Liver (tissue), 9 donors: ENCODE measurements around the gene KLHL14. TPM values are rescaled to one million over a fixed set of nuclear protein-coding genes. Genes with fewer than 3 reads are reported as not detected.

Experiments
- DNase-seq: peaks from one replicate; pipeline ENCODE4 v3.0.0-alpha.2; 2017; ENCODE audit warnings: low spot score
- H3K27ac ChIP-seq, 2 donors: one replicate each; pipeline ENCODE4 v1.7.0; 2013; ENCODE audit warnings: inconsistent platforms in 2 of 2, low read length in 2 of 2, control low read depth in 1 of 2, low read depth in 1 of 2, mild to moderate bottlenecking in 1 of 2
- H3K27me3 ChIP-seq, 4 donors: one replicate each; pipeline versions ENCODE4 v1.6.1 to v1.7.0; 2013; ENCODE audit warnings: low read length in 3 of 4, inconsistent platforms in 1 of 4, mild to moderate bottlenecking in 1 of 4, moderate library complexity in 1 of 4; ENCODE audit not compliant: control insufficient read depth in 4 of 4, insufficient read depth in 4 of 4
- H3K36me3 ChIP-seq, 4 donors: one replicate each; pipeline versions ENCODE4 v1.6.1 to v1.7.0; 2013; ENCODE audit warnings: low read length in 3 of 4, mild to moderate bottlenecking in 3 of 4, low read depth in 1 of 4, moderate library complexity in 1 of 4; ENCODE audit not compliant: control insufficient read depth in 4 of 4, insufficient read depth in 3 of 4
- H3K4me1 ChIP-seq, 4 donors: one replicate each; pipeline versions ENCODE4 v1.6.1 to v1.7.0; 2013; ENCODE audit warnings: low read length in 3 of 4, mild to moderate bottlenecking in 3 of 4, moderate library complexity in 1 of 4; ENCODE audit not compliant: control insufficient read depth in 4 of 4, insufficient read depth in 4 of 4
- H3K4me3 ChIP-seq, 3 donors: one replicate each; pipeline versions ENCODE4 v1.6.1 to v1.7.0; 2013; ENCODE audit warnings: low read length in 3 of 3, control low read depth in 1 of 3, low read depth in 1 of 3, mild to moderate bottlenecking in 1 of 3
- H3K9ac ChIP-seq, 2 donors: one replicate each; pipeline ENCODE4 v1.7.0; 2013; ENCODE audit warnings: low read length in 2 of 2, mild to moderate bottlenecking in 2 of 2, moderate library complexity in 2 of 2, control low read depth in 1 of 2, low read depth in 1 of 2
- H3K9me3 ChIP-seq, 4 donors: one replicate each; pipeline versions ENCODE4 v1.6.1 to v1.7.0; 2013; ENCODE audit warnings: low read length in 3 of 4; ENCODE audit not compliant: control insufficient read depth in 4 of 4
- ATF3 ChIP-seq: IDR thresholded peaks from 2 replicates; pipeline ENCODE4 v1.6.1; 2016; ENCODE audit warnings: antibody characterized with exemption
- EGR1 ChIP-seq, 2 donors: IDR thresholded peaks; 2 replicates each; pipeline ENCODE4 v1.6.1; 2016 to 2018; ENCODE audit warnings: antibody characterized with exemption in 2 of 2, low read depth in 2 of 2
- FOXA1 ChIP-seq: IDR thresholded peaks from 2 replicates; pipeline ENCODE4 v1.6.1; 2016; ENCODE audit warnings: antibody characterized with exemption
- GABPA ChIP-seq, 2 donors: IDR thresholded peaks in 1 of 2; conservative IDR thresholded peaks in 1 of 2; 2 replicates each; pipeline ENCODE4 v1.6.1; 2016; ENCODE audit warnings: antibody characterized with exemption in 2 of 2, mild to moderate bottlenecking in 1 of 2, moderate library complexity in 1 of 2
- HNF4A ChIP-seq, 2 donors: conservative IDR thresholded peaks; 2 replicates each; pipeline ENCODE4 v1.6.1; 2016; ENCODE audit warnings: antibody characterized with exemption in 2 of 2, mild to moderate bottlenecking in 2 of 2
- HNF4G ChIP-seq: IDR thresholded peaks from 2 replicates; pipeline ENCODE4 v1.6.1; 2016; ENCODE audit warnings: antibody characterized with exemption
- JUND ChIP-seq, 2 donors: IDR thresholded peaks; 2 replicates each; pipeline ENCODE4 v1.6.1; 2016; ENCODE audit warnings: antibody characterized with exemption in 2 of 2
- NR2F2 ChIP-seq: IDR thresholded peaks from 2 replicates; pipeline ENCODE4 v1.6.1; 2016; ENCODE audit warnings: antibody characterized with exemption
- RAD21 ChIP-seq, 2 donors: IDR thresholded peaks; 2 replicates each; pipeline ENCODE4 v1.6.1; 2016; ENCODE audit warnings: antibody characterized with exemption in 2 of 2, mild to moderate bottlenecking in 2 of 2
- RXRA ChIP-seq, 2 donors: IDR thresholded peaks; 2 replicates each; pipeline ENCODE4 v1.6.1; 2017 to 2018; ENCODE audit warnings: antibody characterized with exemption in 2 of 2, mild to moderate bottlenecking in 1 of 2
- SP1 ChIP-seq: IDR thresholded peaks from 2 replicates; pipeline ENCODE4 v1.6.1; 2018; ENCODE audit warnings: antibody characterized with exemption, mild to moderate bottlenecking
- YY1 ChIP-seq: IDR thresholded peaks from 2 replicates; pipeline ENCODE4 v1.6.1; 2016; ENCODE audit warnings: antibody characterized with exemption, mild to moderate bottlenecking
- WGBS: extraction: QIAGEN DNeasy Blood & Tissue Kit; methylation state at CpG from one replicate; pipeline ENCODE4 v1.1.7; 2013; 5-methylcytosine and 5-hydroxymethylcytosine counted together
- polyA plus RNA-seq, 2 donors: library from polyadenylated mRNA; stranded (reverse) in 1 of 2; unstranded in 1 of 2; fragments of 200-250 nt in 1 of 2; fragments of >200 nt in 1 of 2; fragmentation: Nextera tagmentation in 1 of 2; extraction: Ambion mirVana in 1 of 2; gene quantifications; one replicate each; pipeline versions ENCODE4 v1.2.1 to v1.2.3, GENCODE V29; 2013 to 2015
- total RNA-seq, 2 donors: library from RNA; depleted of rRNA; stranded (reverse); fragments of >200 nt; gene quantifications; one replicate each; pipeline ENCODE4 v1.2.3, GENCODE V29; 2014
- TF ChIP-seq, protein P1 (sequence below): IDR thresholded peaks from 2 replicates; pipeline ENCODE4 v1.6.1; 2016; ENCODE audit warnings: antibody characterized with exemption
- TF ChIP-seq, protein P2 (sequence below): IDR thresholded peaks from 2 replicates; pipeline ENCODE4 v1.6.1; 2016; ENCODE audit warnings: antibody characterized with exemption, mild to moderate bottlenecking
- donor health status: healthy.
- donor health status: healthy.
- donor health status: healthy.
- donor health status: healthy.
- donor health status: healthy.

KLHL14 gene
- total and polyA plus RNA-seq, 4 donors, result 0.02 to 1.1 (median 0.15) TPM

- no peak overlapping the region for H3K27ac ChIP-seq
- no peaks in the 10 kb centered on the region for H3K4me1 ChIP-seq
- H3K4me3 ChIP-seq, result no peak overlapping the region
- peaks cover 0 to 7% (median 0%) of the 10 kb centered on the region in 4 donors for H3K9me3 ChIP-seq
- peaks cover 0 to 3% (median 1%) of the 10 kb centered on the region in 4 donors for H3K27me3 ChIP-seq
- DNase-seq, result no peak
- 39% methylated on average over 7 of the region's 7 CpGs for WGBS
- no peaks in the 10 kb centered on the region for H3K36me3 ChIP-seq
- TF ChIP-seq, protein P1, sequence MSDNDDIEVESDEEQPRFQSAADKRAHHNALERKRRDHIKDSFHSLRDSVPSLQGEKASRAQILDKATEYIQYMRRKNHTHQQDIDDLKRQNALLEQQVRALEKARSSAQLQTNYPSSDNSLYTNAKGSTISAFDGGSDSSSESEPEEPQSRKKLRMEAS, result no peak
- no peak for TF ChIP-seq GABPA (IDR thresholded peaks at IDR 0.05 in 1 of 2, conservative IDR thresholded peaks at IDR 0.05 in 1 of 2)
- TF ChIP-seq YY1, result no peak
- TF ChIP-seq SP1, result no peak
- no peak overlapping the region for H3K9ac ChIP-seq
Observed at GRCh38 chr18:32754508-32755263, 18.1 kb downstream of the KLHL14 start.

DNA sequence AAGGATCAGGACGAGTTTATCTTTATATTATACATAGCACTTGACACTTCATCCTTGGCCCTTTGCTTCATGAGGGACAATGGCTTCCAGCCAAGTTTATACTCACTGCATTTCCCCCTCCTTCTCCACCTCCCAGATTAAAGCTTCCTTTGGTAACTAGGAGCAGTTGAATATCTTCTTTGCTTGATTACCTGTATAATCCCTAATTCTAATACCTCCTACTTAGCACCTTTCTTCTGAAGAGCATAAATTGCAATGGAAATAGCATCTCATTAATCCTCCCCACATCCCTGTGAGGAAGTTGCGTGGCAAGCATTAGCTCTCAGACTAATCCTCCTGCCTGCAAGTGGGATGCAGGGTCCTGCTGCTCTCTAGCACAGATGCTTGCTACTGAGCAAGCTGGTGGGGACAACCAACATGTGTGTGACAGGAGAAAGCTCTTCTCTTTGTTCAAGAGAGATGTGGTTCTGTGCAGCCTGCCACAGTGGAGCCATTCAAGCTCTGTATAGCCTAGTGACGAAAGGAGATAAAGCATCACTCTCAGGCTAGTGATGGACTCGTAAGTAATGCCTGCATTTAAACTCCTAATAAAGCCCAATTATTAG lies 19.1 kb downstream of the KLHL14 start:
- H3K4me1 ChIP-seq, result no peaks in the 10 kb centered on the region
- no peak overlapping the region for H3K4me3 ChIP-seq
- peaks cover 0 to 7% (median 0%) of the 10 kb centered on the region in 4 donors for H3K9me3 ChIP-seq
- no peak for DNase-seq
- TF ChIP-seq GABPA (IDR thresholded peaks at IDR 0.05 in 1 of 2, conservative IDR thresholded peaks at IDR 0.05 in 1 of 2), result no peak
- no peak for TF ChIP-seq NR2F2
- TF ChIP-seq, protein P1, result no peak
- TF ChIP-seq JUND (IDR thresholded peaks at IDR 0.05), result no peak
- no peak for TF ChIP-seq YY1
- TF ChIP-seq EGR1 (IDR thresholded peaks at IDR 0.05; ENCODE audit: low read depth in 2 of 2), result no peak
- no peak for TF ChIP-seq HNF4A (conservative IDR thresholded peaks at IDR 0.05)
- no peak for TF ChIP-seq RXRA (IDR thresholded peaks at IDR 0.05)
- TF ChIP-seq SP1, result no peak
- no peak overlapping the region for H3K9ac ChIP-seq
- H3K27ac ChIP-seq, result no peak overlapping the region
- 53% methylated on average over 4 of the region's 4 CpGs for WGBS
- H3K27me3 ChIP-seq, result peaks cover 0 to 3% (median 0%) of the 10 kb centered on the region in 4 donors
- no peaks in the 10 kb centered on the region for H3K36me3 ChIP-seq

DNA sequence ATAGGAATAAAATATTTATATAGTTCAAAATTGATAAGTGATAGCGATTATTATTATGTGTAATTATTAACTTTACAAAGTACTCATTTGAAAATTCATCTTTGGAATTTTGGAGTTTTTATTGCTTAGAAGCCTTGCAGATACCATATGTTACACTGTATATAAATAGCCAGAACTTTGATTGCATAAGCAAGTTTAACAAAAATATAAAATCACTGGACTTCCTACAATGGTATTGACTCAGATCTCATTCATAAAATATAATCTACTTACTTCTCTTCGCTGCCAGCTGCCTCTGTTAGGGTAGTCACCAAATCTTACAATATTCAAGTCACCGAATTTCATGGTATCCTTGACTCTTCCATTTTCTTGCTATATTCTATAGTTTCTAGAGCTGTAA lies 22.5 kb downstream of the KLHL14 start:
- Histone ChIP-seq H3K9ac (no peak overlapping the region), H3K9me3 (no peaks in the 10 kb centered on the region), H3K4me1 (no peaks in the 10 kb centered on the region), H3K4me3 (no peak overlapping the region), H3K27me3 (peaks cover 0 to 3% (median 0%) of the 10 kb centered on the region in 4 donors), H3K36me3 (no peaks in the 10 kb centered on the region), H3K27ac (no peak overlapping the region)
- DNase-seq, result no peak
- 83% methylated on average over 3 of the region's 3 CpGs for WGBS
- TF ChIP-seq ATF3, result no peak
- no peak for TF ChIP-seq RAD21 (IDR thresholded peaks at IDR 0.05)
- no peak for TF ChIP-seq FOXA1

GRCh38 chr18:32749809-32750208 lies 23.0 kb downstream of the KLHL14 start:
- no peaks in the 10 kb centered on the region for H3K9me3 ChIP-seq
- WGBS, result 81% methylated on average over 4 of the region's 4 CpGs
- no peak overlapping the region for H3K4me3 ChIP-seq
- no peak for TF ChIP-seq GABPA (IDR thresholded peaks at IDR 0.05 in 1 of 2, conservative IDR thresholded peaks at IDR 0.05 in 1 of 2)
- no peak for TF ChIP-seq HNF4G
- no peak for TF ChIP-seq ATF3
- TF ChIP-seq, protein P1, result no peak
- TF ChIP-seq, protein P2, sequence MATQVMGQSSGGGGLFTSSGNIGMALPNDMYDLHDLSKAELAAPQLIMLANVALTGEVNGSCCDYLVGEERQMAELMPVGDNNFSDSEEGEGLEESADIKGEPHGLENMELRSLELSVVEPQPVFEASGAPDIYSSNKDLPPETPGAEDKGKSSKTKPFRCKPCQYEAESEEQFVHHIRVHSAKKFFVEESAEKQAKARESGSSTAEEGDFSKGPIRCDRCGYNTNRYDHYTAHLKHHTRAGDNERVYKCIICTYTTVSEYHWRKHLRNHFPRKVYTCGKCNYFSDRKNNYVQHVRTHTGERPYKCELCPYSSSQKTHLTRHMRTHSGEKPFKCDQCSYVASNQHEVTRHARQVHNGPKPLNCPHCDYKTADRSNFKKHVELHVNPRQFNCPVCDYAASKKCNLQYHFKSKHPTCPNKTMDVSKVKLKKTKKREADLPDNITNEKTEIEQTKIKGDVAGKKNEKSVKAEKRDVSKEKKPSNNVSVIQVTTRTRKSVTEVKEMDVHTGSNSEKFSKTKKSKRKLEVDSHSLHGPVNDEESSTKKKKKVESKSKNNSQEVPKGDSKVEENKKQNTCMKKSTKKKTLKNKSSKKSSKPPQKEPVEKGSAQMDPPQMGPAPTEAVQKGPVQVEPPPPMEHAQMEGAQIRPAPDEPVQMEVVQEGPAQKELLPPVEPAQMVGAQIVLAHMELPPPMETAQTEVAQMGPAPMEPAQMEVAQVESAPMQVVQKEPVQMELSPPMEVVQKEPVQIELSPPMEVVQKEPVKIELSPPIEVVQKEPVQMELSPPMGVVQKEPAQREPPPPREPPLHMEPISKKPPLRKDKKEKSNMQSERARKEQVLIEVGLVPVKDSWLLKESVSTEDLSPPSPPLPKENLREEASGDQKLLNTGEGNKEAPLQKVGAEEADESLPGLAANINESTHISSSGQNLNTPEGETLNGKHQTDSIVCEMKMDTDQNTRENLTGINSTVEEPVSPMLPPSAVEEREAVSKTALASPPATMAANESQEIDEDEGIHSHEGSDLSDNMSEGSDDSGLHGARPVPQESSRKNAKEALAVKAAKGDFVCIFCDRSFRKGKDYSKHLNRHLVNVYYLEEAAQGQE, result no peak
- no peak for TF ChIP-seq SP1

More at GRCh38 chr18:32749809-32750208, 23.0 kb downstream of the KLHL14 start:
- H3K27ac ChIP-seq, result no peak overlapping the region
- DNase-seq, result no peak
- H3K4me1 ChIP-seq, result no peaks in the 10 kb centered on the region
- H3K9ac ChIP-seq, result no peak overlapping the region
- H3K36me3 ChIP-seq, result no peaks in the 10 kb centered on the region
- no peaks in the 10 kb centered on the region for H3K27me3 ChIP-seq
